CD4-positive, alpha-beta T cell treated with Interferon alpha-2 for 1 hour (primary cell): ENCODE results near the gene CPLX3.

Experiments
- DNase-seq, 2 donors: peaks; one replicate each; pipeline ENCODE4 v3.0.0-alpha.2; 2020 to 2022

The CPLX3 gene

GRCh38 chr15:74830868-74831267 is 4.4 kb downstream of the CPLX3 start:
- no peak for DNase-seq

GRCh38 chr15:74831813-74832495 is 5.5 kb downstream of the CPLX3 start:
- DNase-seq, result no peak

GRCh38 chr15:74832826-74833225 is 6.4 kb downstream of the CPLX3 start:
- no peak for DNase-seq

GRCh38 chr15:74833376-74834107 is 7.1 kb downstream of the CPLX3 start:
- no peak for DNase-seq

- peak; percentile 24 to 51 for DNase-seq
Measured at GRCh38 chr15:74835312-74835823, 8.9 kb downstream of the CPLX3 start.

GRCh38 chr15:74836846-74837245 is 10.4 kb downstream of the CPLX3 start:
- no peak for DNase-seq

- DNase-seq, result no peak
Measured at GRCh38 chr15:74837482-74838136, 11.2 kb downstream of the CPLX3 start.

GRCh38 chr15:74838137-74838516 is 11.7 kb downstream of the CPLX3 start:
- DNase-seq, result no peak

- no peak for DNase-seq
Measured at GRCh38 chr15:74838746-74839525, 12.5 kb downstream of the CPLX3 start.

GRCh38 chr15:74839526-74840395 is 13.3 kb downstream of the CPLX3 start:
- no peak for DNase-seq

- DNase-seq, result no peak
Measured at GRCh38 chr15:74840851-74841775, 14.7 kb downstream of the CPLX3 start.

- no peak for DNase-seq
Measured at GRCh38 chr15:74841891-74842373, 15.5 kb downstream of the CPLX3 start.

- DNase-seq, result peak; percentile 90 to 93
Measured at GRCh38 chr15:74842581-74843444, 16.4 kb downstream of the CPLX3 start, which contains the start of gene ULK3. TSS of gene ULK3 (minus strand) at chr15:74843156. CDS start at chr15:74843105, 51 bp downstream.

GRCh38 chr15:74843445-74843828 is 17.0 kb downstream of the CPLX3 start:
- no peak for DNase-seq

GRCh38 chr15:74843891-74844299 is 17.5 kb downstream of the CPLX3 start:
- DNase-seq, result no peak

- DNase-seq, result no peak
Measured at GRCh38 chr15:74844319-74845207, 18.1 kb downstream of the CPLX3 start.

- peak; percentile 20 to 60 for DNase-seq
Measured at GRCh38 chr15:74845208-74845568, 18.8 kb downstream of the CPLX3 start.

- DNase-seq, result peak in 1 of 2 donors; percentile 37
Measured at GRCh38 chr15:74845581-74845980, 19.2 kb downstream of the CPLX3 start.
